GM21390 (cell line): ENCODE results near the gene KRTAP6-2.

ENCODE experiments used
- ATAC-seq: cut with Tn5 transposase; IDR thresholded peaks from one replicate; pipeline ENCODE4 v1.9.1; 2021; ENCODE audit not compliant: unreplicated experiment

Gene KRTAP6-2

DNA sequence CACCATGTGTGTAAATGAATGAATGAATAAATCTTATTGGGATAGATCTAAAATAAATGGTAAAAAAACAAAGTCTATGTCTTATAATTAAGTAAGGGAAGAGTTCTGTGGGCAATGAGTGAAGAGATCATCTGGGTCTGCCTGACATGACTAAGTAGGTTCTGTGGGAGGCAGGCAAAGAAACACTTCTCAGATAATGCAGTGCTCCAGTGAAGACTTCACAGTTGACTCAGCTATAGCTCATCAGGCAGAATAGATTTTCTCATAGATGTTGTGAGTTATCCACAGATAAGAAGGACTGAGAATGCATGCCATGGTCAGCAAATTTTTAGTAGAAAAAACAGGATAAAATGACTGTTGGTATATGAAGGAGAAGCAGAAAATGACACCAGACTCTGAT, 20.9 kb downstream of the KRTAP6-2 start:
- ATAC-seq = no peak

DNA sequence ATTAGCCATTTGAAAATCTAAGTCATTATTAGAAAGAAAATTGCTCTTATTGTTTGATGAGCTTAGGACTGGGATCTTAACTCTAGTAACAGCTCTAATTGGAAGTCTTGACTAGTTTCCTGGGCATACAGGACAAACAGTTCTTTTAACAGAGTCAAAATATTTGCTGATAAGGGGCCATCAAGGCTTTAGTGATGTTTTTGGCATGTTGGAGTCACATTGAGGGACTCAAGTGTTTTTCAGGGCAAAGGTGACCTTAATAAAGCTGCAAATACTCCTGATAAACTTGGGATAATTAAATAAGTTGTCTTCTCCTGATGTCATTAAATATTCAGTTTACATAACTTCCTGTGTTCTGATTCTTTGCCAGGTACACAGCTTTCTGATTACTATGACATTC, 31.1 kb downstream of the KRTAP6-2 start:
- no peak for ATAC-seq

DNA sequence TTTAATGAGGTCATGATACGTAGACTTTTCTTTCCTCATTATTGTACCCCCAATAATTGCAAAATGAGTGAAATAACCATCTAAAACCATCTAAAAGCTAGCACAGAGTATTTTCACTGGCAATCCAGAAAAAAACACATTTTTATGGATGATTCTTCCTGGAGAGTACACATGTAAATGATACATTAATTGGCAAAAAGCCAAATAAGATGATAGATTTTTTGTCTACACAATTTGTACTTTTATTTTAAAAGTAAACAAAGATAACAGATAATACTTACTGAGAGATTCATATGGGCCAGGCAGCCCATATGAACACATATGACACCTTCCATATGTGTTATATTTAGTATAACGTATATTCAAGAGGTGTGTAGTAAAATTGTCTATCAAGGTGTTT, 35.1 kb downstream of the KRTAP6-2 start:
- no peak for ATAC-seq

DNA sequence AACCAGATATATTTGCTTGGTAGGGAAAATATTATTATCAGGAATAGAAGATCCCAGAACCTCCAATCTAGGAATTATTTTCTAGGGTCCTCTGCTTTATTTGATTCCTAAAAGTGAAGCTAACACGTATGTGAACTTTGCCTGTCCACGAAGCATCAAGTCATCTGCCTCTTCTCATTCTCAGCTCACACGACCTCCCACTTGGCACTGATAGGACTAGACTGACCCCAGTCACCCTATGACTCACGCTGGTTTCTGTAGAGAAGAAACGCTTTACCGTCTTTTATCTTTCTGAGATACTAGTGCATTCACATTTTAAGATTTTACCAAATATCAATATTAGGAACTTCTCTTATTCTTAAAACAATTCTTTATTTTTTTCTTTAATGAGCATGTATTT, 35.6 kb downstream of the KRTAP6-2 start:
- no peak for ATAC-seq

DNA sequence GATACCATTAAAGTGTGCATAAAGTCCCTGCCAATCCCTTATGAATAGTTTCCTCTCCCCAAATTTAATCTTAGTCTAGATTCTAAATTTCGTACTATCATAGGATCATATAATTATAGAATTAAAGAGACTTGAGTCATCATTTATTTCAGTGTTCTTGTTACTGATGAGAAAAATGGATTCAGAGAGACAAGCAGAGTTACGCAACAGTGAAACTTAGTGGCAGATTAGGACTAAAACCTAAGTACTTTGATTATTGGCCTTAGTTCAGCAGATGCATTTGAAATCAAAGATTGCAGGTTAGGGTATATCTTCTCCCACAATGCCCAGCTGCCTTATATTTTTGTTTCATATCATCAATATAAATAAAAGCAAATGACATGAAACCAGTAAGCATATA, 36.7 kb downstream of the KRTAP6-2 start:
- no peak for ATAC-seq

DNA sequence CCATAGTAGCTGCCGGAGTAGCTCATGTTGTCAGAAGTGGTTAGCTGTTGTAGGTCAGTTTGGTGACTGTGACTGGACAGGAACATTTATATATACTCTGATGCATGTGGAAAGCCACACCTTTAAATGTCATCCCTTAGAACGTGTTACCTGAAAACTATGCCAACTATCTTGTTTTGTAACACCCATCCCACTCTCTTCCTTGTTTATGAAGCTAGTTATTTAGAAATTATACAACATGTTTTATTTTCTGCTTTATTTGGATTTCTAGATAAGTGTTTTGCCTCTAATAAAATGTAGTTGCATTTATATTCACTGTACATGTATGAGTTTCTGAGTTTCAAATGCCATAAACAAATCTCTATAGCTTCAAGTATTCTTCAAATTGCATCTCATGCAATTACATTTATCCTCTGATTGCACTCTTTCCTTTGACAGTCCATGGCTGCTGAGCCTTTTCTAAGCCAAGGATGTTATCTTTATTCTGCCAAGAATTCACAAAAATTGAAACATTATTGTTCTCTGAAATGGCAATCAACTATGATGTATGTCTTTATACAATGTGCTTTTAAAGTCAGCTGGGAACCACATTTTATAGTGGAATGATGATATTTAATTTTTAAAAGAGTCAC, 37.3 kb downstream of the KRTAP6-2 start, which contains the start of gene KRTAP19-7:
TSS of gene KRTAP19-7 (minus strand) at position 51 of the 632 bp plus-strand sequence. CDS start at position 26, 25 bp downstream.
- ATAC-seq = no peak

DNA sequence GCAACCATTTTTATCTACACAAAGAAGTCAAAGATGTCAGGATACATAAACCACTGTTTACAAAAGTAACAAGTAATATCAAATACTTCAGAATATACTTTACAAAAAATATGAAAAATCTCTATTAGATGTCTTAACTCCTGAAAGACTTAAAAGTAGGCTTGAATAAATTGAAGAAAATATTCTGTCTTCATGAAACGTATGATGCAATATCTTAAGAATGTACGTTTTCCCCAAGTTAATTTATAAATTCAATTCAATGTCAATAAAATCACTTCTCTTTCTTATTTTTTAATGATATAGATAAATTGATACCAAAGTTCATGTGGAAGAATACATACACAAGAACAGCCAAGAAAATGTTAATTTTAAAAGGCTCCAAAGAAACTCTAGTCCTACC, 43.6 kb downstream of the KRTAP6-2 start:
- no peak for ATAC-seq

DNA sequence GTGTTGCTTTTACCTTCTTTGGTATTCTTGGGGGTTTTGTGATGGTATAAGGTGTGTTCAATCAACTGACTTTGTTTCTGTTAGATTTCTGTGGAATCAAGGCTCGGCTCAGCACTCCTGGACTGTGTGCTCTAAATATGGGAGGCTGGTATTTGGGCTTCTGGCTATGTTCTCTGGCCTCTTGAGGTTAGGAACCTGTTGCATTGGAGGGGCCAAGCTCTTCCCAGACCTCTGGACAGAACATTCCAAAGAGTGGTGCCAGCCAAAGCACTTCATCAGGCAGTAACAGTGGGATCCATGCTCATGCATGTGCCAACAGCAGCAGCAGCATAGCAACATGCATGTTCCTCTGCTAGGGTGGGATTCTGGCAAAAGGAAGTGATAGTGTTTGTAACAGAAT, 45.9 kb downstream of the KRTAP6-2 start:
- no peak for ATAC-seq
